ENCODE data around the gene TMPRSS2. TPM values are rescaled to one million over a fixed set of nuclear protein-coding genes. Genes with fewer than 3 reads are reported as not detected.

The TMPRSS2 gene
- total RNA-seq, 4 donors from 2014 or later = 14.2 to 47.3 (median 15.6) TPM

- Histone ChIP-seq H3K27ac (peak overlapping the region; percentile 36 to 82 (median 75)), H3K4me1 (peaks cover 39 to 56% of the 10 kb centered on the region in 2 donors), H3K4me3 (replicated peaks in 1 of 3) (peak overlapping the region; percentile 1 to 71 (median 66)), H3K27me3 (no peaks in the 10 kb centered on the region), H3K36me3 (no peaks in the 10 kb centered on the region), H3K9me3 (no peaks in the 10 kb centered on the region)
- intact Hi-C loops (cut with DNase I) = no loop called here
- peak; percentile 86 to 89 for DNase-seq
- TF ChIP-seq CTCF (IDR thresholded peaks at IDR 0.05) (no peak), POLR2A (IDR thresholded peaks at IDR 0.05) (peak in 1 of 2 donors; percentile 81)
- WGBS, 2 donors = 13 to 18% methylated on average over 21 to 34 of the region's 64 CpGs
Observed at GRCh38 chr21:41506611-41507520, 1.1 kb downstream of the TMPRSS2 start.

GRCh38 chr21:41506005-41506594 is 1.9 kb downstream of the TMPRSS2 start:
- Histone ChIP-seq H3K36me3 (no peaks in the 10 kb centered on the region), H3K4me1 (peaks cover 33 to 52% of the 10 kb centered on the region in 2 donors), H3K4me3 (replicated peaks in 1 of 3) (peak overlapping the region in 1 of 3 donors; percentile 66), H3K27me3 (no peaks in the 10 kb centered on the region), H3K9me3 (no peaks in the 10 kb centered on the region), H3K27ac (peak overlapping the region in 2 of 3 donors; percentile 75 to 82)
- no peak for DNase-seq
- intact Hi-C loops (cut with DNase I) = no loop called here
- WGBS, 2 donors = 70 to 82% methylated on average over 6 to 7 of the region's 7 CpGs
- TF ChIP-seq POLR2A (IDR thresholded peaks at IDR 0.05) (no peak), CTCF (IDR thresholded peaks at IDR 0.05) (no peak)

GRCh38 chr21:41504030-41504429 is 3.9 kb downstream of the TMPRSS2 start:
- Histone ChIP-seq H3K4me1 (peaks cover 33 to 48% of the 10 kb centered on the region in 2 donors), H3K36me3 (no peaks in the 10 kb centered on the region), H3K27ac (peak overlapping the region; percentile 76 to 94 (median 86)), H3K27me3 (no peaks in the 10 kb centered on the region), H3K9me3 (no peaks in the 10 kb centered on the region), H3K4me3 (replicated peaks in 1 of 3) (no peak overlapping the region)
- peak; percentile 60 to 63 for DNase-seq
- TF ChIP-seq CTCF (IDR thresholded peaks at IDR 0.05) (no peak), POLR2A (IDR thresholded peaks at IDR 0.05) (peak in 1 of 2 donors; percentile 26)
- 41 to 43% methylated on average over 5 of the region's 5 CpGs for WGBS, 2 donors
- intact Hi-C loops (cut with DNase I) = no loop called here

- intact Hi-C loops (cut with DNase I) = no loop called here
- H3K27me3 ChIP-seq = no peaks in the 10 kb centered on the region
- WGBS, 2 donors = 91 to 96% methylated on average over 4 of the region's 4 CpGs
- no peaks in the 10 kb centered on the region for H3K9me3 ChIP-seq
- peaks cover 29 to 49% of the 10 kb centered on the region in 2 donors for H3K4me1 ChIP-seq
- H3K4me3 ChIP-seq (replicated peaks in 1 of 3) = no peak overlapping the region
- H3K36me3 ChIP-seq = no peaks in the 10 kb centered on the region
- no peak for DNase-seq
- peak overlapping the region; percentile 76 to 94 (median 86) for H3K27ac ChIP-seq
- no peak for TF ChIP-seq POLR2A (IDR thresholded peaks at IDR 0.05)
- TF ChIP-seq CTCF (IDR thresholded peaks at IDR 0.05) = no peak
Observed at GRCh38 chr21:41503331-41503730, 4.6 kb downstream of the TMPRSS2 start.

- H3K36me3 ChIP-seq = no peaks in the 10 kb centered on the region
- H3K4me3 ChIP-seq (replicated peaks in 1 of 3) = no peak overlapping the region
- H3K4me1 ChIP-seq = peaks cover 27 to 50% of the 10 kb centered on the region in 2 donors
- H3K27me3 ChIP-seq = no peaks in the 10 kb centered on the region
- DNase-seq = no peak
- H3K27ac ChIP-seq = no peak overlapping the region
- no peaks in the 10 kb centered on the region for H3K9me3 ChIP-seq
- WGBS, 2 donors = 80 to 89% methylated on average over 7 of the region's 7 CpGs
- intact Hi-C loops (cut with DNase I) = no loop called here
- TF ChIP-seq CTCF (IDR thresholded peaks at IDR 0.05) (no peak), POLR2A (IDR thresholded peaks at IDR 0.05) (no peak)
Observed at GRCh38 chr21:41501919-41502318, 6.0 kb downstream of the TMPRSS2 start.

Measured in thyroid gland (tissue), 4 donors.